GM18502 (cell line): ENCODE results near the gene PCGF3.

Source experiments
- ATAC-seq: cut with Tn5 transposase; IDR thresholded peaks from one replicate; pipeline ENCODE4 v1.9.1; 2021; ENCODE audit warnings: mild to moderate bottlenecking; ENCODE audit not compliant: unreplicated experiment, poor library complexity

Gene PCGF3, protein sequence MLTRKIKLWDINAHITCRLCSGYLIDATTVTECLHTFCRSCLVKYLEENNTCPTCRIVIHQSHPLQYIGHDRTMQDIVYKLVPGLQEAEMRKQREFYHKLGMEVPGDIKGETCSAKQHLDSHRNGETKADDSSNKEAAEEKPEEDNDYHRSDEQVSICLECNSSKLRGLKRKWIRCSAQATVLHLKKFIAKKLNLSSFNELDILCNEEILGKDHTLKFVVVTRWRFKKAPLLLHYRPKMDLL

DNA sequence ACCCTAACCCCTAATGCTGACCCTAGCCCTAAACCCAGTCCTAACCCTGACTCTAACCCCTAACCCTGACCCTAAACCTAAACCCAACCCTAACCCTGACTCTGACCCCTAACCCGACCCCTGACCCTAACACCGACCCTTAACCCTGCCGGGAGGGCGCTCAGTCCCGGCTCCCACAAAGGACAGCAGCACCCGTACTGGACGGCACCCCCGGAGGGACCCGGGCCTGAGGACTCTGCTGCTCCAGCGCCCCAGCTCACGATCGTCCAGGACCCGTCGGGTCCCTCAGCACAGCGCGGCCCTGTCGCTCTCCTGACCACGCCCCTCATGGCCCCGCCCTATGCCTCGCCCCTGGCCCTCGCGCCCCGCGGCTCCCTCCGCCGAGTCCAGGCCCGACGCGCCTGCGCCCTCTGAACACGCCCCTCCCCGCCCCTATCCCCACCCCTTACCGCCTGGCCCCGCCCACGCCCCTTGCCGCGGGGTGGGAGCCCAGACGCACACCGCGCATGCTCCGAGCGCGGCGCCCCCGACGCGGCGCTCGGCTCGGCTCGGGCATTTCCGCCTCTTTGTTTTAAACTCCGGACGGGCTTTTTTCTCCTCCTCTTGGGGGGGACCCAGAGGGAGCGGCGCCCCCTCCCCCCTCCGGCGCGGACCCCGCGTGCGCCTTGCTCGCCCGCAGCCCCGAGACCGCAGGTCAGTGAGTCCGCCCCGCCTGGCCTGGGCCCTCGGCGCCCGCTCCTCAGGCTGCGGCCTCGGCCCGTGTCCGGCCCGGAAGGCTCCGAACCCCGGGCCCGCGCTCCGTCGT lies at the start of gene PCGF3:
PCGF3 (plus strand) TSS at position 555 of the 805 bp plus-strand sequence. CDS start 27,849 bp downstream, outside the sequence.
- ATAC-seq: peak; percentile 92

DNA sequence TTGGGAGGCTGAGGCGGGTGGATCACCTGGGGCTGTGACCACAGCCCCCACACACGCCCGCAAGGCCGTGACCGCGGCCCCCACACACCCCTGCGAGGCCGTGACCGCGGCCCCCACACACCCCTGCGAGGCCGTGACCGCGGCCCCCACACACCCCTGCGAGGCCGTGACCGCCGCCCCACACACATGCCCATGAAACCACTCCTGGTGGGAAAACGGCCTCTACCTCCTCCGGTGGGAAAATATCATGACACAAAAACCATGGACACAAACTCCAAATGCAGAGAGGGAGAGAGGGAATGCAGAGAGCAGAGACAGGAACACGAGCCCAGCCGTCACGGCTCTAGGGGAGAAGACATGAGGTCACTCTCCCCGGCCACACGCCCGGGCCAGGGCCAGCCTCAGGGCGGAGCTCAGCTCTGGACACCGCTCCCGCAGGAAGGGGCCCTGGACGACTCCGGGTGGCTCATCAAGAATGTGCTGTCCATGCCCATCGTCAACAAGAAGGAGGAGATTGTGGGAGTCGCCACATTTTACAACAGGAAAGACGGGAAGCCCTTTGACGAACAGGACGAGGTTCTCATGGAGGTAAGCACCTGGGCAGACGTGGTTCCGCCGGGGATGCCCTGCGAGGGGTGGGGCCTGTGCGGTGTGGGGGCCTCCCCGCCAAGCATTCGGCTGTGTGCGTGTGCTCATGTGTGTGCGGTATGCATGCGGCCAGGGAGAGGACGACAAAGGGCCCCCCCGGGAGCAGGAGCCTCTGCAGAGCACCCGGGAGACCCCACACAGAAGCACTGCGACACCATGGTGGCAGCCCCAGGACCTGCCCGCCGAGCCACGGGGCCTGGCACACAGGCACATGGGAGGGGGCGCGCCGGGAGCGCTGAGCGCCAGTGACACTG lies 48.9 kb upstream of the PCGF3 start:
- no peak for ATAC-seq

DNA sequence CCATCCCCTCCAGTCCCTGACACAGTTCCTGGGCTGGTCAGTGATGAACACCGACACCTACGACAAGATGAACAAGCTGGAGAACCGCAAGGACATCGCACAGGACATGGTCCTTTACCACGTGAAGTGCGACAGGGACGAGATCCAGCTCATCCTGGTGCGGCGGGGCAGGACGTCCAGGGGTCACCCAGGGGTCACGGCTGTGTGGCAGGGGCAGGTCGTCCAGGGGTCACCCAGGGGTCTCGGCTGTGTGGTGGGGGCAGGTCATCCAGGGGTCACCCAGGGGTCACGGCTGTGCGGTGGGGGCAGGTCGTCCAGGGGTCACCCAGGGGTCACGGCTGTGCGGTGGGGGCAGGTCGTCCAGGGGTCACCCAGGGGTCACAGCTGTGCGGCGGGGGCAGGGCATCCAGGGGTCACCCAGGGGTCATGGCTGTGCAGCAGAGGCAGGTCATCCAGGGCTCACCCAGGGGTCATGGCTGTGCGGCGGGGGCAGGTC lies 48.2 kb upstream of the PCGF3 start:
- no peak for ATAC-seq

DNA sequence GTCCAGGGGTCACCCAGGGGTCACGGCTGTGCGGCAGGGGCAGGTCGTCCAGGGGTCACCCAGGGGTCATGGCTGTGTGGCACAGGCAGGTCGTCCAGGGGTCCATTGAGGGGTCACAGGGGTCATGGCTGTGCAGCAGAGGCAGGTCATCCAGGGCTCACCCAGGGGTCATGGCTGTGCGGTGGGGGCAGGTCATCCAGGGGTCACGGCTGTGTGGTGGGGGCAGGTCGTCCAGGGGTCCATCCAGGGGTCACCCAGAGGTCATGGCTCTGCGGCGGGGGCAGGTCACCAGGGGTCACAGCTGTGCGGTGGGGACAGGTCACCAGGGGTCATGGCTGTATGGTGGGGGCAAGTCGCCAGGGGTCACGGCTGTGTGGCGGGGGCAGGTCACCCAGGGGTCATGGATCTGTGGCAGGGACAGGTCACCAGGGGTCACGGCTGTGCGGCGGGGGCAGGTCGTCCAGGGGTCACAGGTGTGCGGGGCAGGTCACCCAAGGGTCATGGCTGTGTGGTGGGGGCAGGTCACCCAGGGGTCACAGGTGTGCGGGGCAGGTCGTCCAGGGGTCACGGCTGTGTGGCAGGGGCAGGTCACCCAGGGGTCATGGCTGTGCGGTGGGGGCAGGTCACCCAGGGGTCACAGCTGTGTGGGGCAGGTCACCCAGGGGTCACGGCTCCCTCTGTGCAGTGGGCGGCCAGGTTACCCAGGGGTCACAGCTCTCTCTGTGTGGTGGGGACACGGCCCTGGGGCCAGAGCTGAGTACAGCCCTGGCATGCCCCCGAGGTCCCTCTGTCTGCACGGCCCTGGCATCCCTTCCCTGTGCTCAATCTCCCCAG lies 47.6 kb upstream of the PCGF3 start:
- no peak for ATAC-seq

DNA sequence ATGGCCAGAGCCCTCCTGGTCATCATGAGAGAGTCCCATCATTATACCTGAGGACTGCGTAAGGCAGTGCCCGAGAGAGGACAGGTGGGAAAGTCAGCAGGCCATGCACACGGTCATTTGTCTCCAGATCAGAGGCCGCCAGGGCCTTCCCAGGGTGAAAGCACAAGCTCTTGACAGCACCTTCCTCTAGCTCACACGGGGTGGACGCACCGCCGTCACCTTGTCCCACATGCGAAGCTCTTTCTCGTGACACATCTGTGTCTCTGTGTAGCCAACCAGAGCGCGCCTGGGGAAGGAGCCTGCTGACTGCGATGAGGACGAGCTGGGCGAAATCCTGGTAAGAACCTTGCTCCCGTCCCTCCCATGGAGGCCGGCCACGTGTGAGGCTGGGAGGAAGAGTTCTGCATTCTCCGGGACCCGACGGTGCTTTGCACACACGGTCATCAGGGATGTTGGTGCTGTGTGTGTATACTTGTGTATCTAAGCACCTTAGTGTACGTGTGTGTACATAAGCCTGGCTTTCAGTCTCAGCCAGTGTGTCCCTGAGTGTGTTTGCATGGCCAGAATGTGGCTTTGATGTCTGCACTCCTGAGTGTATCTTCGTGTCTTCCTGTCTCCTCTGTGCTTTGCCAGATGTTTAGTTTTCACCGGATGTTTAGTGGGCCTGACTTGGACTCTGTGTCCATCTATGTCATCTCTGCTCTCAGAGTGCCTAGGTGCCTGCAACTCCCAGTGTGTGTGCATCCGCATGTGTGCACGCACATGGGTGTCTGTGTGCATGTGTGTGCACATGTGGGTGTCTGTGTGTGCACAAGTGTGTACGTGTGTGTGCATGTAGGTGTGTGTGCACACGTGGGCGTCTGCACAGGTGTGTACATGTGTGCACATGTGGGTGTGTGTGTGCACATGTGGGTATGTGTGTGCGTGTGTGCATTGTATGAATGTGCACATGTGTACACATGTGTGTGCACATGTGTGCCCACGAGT lies 46.7 kb upstream of the PCGF3 start:
- ATAC-seq: no peak

DNA sequence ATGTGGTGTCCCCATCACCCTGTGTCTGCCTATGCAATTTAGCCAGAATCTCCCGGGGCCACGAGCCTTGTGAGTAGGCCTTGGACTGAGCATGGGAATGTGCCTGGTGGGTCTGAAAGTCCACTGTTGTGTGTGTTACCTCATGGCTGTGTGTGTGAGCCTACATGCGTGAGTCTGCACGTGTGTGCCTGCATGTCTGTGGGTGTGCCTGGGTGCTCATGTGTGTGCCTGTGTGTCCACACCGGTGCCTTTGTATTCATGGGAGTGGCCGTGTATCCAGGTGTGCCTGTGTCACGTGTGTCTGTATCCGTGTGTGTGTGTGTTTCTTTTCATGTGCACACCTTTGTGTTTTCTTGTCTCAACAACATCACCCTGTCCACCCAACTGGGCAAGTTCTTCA lies 45.8 kb upstream of the PCGF3 start:
- ATAC-seq: no peak

DNA sequence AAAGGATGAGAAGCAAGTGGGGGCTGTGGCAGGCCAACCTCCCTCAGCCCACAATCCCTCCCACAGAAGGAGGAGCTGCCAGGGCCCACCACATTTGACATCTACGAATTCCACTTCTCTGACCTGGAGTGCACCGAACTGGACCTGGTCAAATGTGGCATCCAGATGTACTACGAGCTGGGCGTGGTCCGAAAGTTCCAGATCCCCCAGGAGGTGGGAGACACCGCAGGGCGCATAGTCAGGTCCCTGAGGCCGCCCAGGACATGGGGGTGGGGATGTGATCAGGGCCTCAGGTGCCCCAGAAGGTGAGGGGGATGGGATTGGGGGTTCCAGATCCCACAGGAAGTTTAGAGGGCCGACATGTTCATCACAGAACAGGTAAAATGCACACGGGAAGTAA lies 45.2 kb upstream of the PCGF3 start:
- no peak for ATAC-seq

DNA sequence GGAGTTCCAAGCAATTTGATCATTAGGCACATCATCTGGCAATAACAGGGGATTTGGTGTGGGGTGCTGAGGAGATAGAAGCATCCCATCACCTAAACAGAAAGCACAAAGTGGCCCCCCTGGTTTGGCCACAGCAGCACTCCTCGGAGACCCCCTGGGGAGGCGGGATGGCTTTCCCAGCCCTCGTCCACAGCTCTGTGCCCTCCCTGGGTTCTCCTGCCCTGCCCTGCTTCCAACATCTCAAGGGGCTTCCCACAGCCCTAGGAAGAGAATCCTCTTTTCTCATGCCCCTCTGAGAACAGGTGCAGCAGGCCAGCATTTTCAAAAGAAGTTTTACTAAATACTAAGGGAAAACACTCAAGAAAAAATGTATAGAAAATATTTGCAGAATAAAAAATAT lies 44.4 kb upstream of the PCGF3 start:
- ATAC-seq: no peak

DNA sequence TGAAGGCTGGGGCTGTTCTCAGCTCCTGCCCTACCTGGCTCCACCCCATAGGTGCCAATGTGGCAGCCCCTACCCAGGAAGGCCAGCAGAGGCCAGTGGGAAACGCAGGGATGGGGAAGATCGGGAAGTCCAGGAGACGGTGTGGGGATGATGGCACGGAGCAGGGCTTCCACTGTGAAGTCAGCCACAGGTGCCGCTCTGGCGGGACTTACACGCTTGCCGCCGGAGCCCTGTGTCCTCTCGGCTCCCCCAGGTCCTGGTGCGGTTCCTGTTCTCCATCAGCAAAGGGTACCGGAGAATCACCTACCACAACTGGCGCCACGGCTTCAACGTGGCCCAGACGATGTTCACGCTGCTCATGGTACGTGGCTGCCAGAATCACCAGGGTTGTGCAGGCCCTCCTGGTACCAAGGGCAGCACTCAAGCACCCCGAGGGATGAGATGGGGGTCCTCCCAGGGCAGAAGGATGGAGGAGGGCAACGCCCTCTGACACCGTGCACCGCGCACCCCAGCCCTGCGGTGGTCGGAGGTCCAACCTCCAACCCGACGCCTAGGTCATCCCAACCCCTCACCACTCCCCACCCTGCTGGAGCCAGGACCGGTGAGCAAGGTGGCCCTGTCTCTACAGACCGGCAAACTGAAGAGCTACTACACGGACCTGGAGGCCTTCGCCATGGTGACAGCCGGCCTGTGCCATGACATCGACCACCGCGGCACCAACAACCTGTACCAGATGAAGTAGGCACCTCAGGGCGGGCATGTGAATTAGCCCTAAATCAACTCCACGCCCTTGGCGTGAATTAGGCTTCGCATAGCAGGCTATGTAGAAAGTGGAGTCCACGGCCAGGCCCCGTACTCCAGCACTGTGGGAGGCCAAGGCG lies 43.5 kb upstream of the PCGF3 start:
- ATAC-seq: no peak

DNA sequence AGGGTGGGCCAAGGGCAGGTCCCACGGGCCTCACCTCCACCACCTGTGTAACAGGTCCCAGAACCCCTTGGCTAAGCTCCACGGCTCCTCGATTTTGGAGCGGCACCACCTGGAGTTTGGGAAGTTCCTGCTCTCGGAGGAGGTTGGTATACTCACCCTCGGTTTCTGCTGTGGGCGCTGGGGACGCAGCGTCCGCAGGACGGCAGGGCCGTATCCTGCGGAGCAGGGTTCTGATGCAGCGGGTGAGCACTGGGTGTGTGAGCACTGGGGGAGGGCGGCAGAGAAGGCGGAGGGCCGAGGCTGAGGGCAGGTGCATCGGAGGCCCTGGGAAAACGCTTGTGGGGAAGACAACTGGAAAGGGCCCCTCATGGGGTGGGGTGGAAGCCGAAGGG lies 42.6 kb upstream of the PCGF3 start:
- no peak for ATAC-seq

DNA sequence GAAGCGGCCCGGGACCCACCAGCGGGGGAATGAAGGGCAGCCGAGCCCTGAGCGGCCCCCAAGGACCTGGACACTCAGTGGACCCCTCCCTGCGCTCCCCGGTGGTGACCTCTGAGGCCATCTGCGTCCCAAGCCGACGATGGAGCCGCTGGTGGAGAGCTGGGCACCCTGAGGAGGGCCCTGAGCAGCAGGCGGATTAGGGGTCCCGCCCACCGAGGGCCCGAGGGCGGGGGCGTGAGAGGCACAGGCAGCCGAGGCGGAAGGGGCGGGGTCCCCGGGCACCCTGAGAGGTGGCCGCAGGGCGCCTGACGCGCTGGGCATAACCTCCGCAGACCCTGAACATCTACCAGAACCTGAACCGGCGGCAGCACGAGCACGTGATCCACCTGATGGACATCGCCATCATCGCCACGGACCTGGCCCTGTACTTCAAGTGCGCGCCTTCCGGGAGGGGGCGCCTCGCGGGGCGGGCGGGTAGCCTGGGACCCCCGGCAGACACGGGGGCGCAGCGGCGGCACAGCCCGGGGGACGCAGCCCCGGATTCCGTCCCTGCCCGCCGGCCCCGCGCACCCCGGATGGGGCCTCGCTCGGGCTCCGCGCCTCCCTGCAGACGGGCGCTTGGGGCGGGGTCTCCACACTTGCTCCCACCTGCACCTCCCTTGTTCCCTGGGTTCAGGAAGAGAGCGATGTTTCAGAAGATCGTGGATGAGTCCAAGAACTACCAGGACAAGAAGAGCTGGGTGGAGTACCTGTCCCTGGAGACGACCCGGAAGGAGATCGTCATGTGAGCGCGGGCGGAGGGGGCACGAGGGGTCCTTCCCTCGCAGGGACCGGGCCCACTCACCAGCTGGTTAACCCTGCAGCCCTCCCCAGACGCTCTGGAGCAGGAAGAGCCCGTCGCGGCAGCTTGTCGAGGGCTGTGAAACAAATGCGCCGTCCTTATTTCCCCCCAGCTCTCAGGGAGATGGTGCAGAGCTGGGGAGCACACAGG lies 41.9 kb upstream of the PCGF3 start:
- ATAC-seq: peak; percentile 63

DNA sequence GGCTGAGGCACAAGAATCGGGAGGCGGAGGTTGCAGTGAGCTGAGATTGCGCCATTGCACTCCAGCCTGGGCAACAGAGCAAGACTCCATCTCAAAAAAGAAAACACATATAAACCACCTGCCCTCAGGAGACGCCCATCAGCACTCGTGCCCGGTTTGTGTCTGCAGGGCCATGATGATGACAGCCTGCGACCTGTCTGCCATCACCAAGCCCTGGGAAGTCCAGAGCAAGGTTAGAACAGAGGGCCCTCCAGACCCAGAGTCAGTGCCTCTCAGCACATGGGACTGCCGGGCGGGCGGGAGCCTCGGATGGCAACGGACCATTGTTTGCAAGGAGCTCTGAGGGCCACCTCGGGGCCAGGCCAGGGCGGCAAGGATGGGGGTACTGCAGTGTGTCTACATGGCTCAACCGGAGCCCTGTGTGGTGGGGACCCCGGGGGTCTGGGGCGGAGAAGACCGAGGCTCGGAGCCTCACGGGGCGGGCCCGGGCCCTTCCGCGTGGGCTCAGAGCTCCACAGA lies 40.9 kb upstream of the PCGF3 start:
- ATAC-seq: no peak

DNA sequence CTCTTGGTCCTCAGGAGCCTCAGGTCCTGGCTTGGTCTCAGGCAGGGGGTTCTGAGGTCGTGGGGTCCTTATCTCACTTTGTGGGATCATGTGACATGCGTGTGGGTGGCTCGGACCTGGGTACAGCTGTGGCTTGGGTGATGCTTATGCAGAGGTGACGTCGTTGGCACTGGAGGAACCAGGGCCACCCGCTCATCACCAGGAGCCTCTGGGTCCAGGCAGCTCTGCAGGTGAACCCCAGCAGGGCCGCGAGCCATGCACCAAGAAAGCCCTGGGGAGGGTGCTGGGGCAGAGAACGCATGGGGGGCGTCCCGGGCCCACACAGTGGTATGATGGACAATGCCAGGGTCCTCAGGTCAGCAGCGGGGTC lies 40.3 kb upstream of the PCGF3 start:
- ATAC-seq: no peak

DNA sequence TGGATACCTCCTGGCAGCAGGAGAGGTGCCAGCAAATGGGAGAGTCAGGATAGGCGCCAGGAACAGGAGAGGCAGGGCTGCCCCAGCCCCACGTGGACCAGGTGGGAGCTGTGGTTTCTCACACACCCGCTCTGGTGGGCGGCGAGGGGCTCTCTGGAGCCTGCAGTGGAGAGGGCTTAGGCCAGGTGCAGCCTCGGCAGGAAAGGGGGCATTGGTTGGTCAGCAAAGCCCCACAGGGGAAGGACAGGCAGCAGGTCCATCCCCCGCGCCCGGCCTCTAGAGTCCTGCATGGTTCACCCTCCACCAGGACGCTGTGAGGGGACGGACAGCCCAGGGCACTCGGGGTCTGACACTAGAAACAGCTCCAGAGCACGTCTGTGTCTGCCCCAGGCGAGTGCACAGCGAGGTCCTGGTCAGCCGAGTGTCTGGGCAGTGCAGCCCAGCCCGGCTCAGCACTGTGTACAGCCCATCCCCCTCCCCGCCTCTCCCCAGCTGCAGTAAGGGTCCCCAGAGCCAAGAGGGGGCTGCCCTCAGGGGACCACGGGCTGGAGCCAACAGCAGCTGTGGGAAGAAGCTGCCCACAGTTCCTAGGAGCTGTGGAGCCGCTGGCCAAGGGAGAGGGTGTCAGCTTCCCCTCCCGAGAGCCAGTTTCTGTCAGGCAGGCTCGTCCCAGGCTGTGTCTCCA lies 39.7 kb upstream of the PCGF3 start:
- ATAC-seq: no peak

DNA sequence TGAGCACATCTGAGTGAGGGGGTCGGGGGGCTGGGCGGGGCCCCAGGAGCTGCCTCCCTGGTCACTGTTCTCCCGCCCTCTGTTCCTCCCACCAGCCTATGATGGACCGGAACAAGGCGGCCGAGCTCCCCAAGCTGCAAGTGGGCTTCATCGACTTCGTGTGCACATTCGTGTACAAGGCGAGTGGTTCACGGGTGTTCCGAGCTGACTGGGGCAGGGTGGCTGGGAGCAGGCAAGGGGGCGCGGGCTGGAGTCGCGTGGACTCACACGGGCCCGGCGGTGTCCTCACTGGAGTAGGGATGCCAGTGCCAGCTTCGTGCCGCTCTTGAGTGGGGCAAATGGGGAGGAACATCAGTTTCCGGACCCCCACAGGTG lies 39.2 kb upstream of the PCGF3 start:
- no peak for ATAC-seq
